Measurements from ENCODE around the gene SLX4IP. TPM values are rescaled to one million over a fixed set of nuclear protein-coding genes. Genes with fewer than 3 reads are reported as not detected.

The SLX4IP gene
- total and polyA plus RNA-seq, 2 of the 13 experiments (the other 11 are each of a cell fraction or from before 2014, with no cell fraction given): 3.6 to 7.3 TPM

DNA sequence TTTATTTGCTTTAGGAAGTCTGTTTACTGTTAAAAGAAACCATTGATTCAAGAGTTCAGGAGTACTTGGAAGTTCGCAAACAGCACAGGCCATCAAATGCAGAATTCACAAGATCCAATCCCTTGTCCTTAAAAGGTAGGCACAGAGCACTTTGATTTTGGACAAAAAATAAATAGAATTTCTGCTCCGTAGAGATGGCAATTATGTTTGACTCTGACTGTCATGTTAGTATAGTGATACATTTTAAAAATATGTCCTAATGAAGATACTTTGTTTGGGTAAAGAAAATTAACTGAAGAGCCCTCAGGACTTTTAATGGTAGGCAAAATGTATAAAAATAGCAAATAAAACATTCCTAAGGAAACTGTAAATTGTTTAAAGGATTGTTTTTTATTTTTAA, 125.6 kb downstream of the SLX4IP start:
- H3K27me3 ChIP-seq (ENCODE audit: control insufficient read depth in 1 of 2, insufficient read depth in 2 of 2, low read length in 2 of 2): no peaks in the 10 kb centered on the region
- no peak overlapping the region for H2AFZ ChIP-seq (ENCODE audit: low read length)
- WGBS (ENCODE audit: low lambda C conversion rate): 69% methylated on average over 2 of the region's 2 CpGs
- in situ Hi-C loops (cut with HindIII; ENCODE audit: extremely low pct_ligation_motif_present, low pct_unique_long_range_greater_than_20kb): no loop called here
- DNase-seq (ENCODE audit: low spot score) (no peak), ATAC-seq (no peak), FAIRE-seq (no peak)
- H3K79me2 ChIP-seq (ENCODE audit: insufficient read depth, low read length): no peaks in the 10 kb centered on the region
- CTCF ChIA-PET (ENCODE audit: low intra/inter-chr PET ratio, low total read pairs): no interaction called here
- BruUV-seq (replicated peaks): no TSS peak
- POLR2A ChIA-PET: no interaction called here
- intact Hi-C loops (cut with micrococcal nuclease; ENCODE audit: unreplicated experiment): no loop called here
- peaks cover 74% of the 10 kb centered on the region for H3K4me1 ChIP-seq (ENCODE audit: insufficient read depth, low read length)
- peaks cover 4 to 5% of the 10 kb centered on the region in 2 experiments; a peak in 3 of 5 replicates for H3K36me3 ChIP-seq (replicated peaks in 1 of 2; ENCODE audit: control insufficient read depth in 1 of 2, insufficient read depth in 2 of 2, low read length in 2 of 2)
- H3K9me3 ChIP-seq (ENCODE audit: low read length): peaks cover 6% of the 10 kb centered on the region; the same call in 1 of the 2 replicates
- H3K4me2 ChIP-seq (ENCODE audit: low read depth, low read length): no peak overlapping the region
- no peak overlapping the region for H3K9ac ChIP-seq (ENCODE audit: insufficient read depth, low read depth, low read length)
- TF ChIP-seq SNAPC2 (CRISPR knock-in tag; IDR thresholded peaks at IDR 0.05) (no peak), CHCHD3 (CRISPR knock-in tag; IDR thresholded peaks at IDR 0.05) (no peak), ZBTB1 (CRISPR knock-in tag; IDR thresholded peaks at IDR 0.05; ENCODE audit: borderline replicate concordance) (no peak)
- TF ChIP-seq, protein P1, sequence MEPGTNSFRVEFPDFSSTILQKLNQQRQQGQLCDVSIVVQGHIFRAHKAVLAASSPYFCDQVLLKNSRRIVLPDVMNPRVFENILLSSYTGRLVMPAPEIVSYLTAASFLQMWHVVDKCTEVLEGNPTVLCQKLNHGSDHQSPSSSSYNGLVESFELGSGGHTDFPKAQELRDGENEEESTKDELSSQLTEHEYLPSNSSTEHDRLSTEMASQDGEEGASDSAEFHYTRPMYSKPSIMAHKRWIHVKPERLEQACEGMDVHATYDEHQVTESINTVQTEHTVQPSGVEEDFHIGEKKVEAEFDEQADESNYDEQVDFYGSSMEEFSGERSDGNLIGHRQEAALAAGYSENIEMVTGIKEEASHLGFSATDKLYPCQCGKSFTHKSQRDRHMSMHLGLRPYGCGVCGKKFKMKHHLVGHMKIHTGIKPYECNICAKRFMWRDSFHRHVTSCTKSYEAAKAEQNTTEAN (CRISPR knock-in tag; conservative IDR thresholded peaks at IDR 0.05): 0 out of 2 replicates have a peak, but pooled peaks have one; percentile 17
- H3K4me3 ChIP-seq (replicated peaks in 1 of 3; ENCODE audit: insufficient read depth in 1 of 3, low read depth in 2 of 3, low read length in 3 of 3): no peak overlapping the region
- H3K27ac ChIP-seq (ENCODE audit: extremely low read length, insufficient read depth, low read length): no peak overlapping the region
- H4K20me1 ChIP-seq (ENCODE audit: insufficient read depth, low read length): no peaks in the 10 kb centered on the region

DNA sequence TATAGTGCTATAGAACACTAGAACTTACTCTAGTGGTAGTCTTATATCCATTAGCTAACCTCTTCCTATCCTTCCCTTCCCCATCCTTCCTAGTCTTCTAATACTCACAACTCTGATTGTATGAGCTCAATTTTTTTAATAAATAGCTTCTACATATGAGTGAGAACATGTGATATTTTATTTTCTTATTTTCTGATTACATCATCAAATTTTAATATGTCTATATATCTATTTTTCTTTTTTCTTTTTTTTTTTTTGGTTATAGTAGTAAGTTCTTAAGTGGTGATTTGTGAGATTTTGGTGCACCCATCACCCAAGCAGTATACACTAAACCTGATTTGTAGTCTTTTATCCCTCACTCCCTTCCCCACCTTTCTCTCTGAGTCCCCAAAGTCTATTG, 126.2 kb downstream of the SLX4IP start:
- in situ Hi-C loops (cut with HindIII; ENCODE audit: extremely low pct_ligation_motif_present, low pct_unique_long_range_greater_than_20kb): no loop called here
- H3K4me1 ChIP-seq (ENCODE audit: insufficient read depth, low read length): peaks cover 74% of the 10 kb centered on the region
- BruUV-seq (replicated peaks): no TSS peak
- CTCF ChIA-PET (ENCODE audit: low intra/inter-chr PET ratio, low total read pairs): no interaction called here
- no peaks in the 10 kb centered on the region for H4K20me1 ChIP-seq (ENCODE audit: insufficient read depth, low read length)
- H3K9me3 ChIP-seq (ENCODE audit: low read length): peaks cover 6% of the 10 kb centered on the region; the same call in 1 of the 2 replicates
- no peaks in the 10 kb centered on the region for H3K27me3 ChIP-seq (ENCODE audit: control insufficient read depth in 1 of 2, insufficient read depth in 2 of 2, low read length in 2 of 2)
- peaks cover 4 to 5% of the 10 kb centered on the region in 2 experiments; a peak in 3 of 5 replicates for H3K36me3 ChIP-seq (replicated peaks in 1 of 2; ENCODE audit: control insufficient read depth in 1 of 2, insufficient read depth in 2 of 2, low read length in 2 of 2)
- no peaks in the 10 kb centered on the region for H3K79me2 ChIP-seq (ENCODE audit: insufficient read depth, low read length)
- no peak overlapping the region for H3K4me3 ChIP-seq (replicated peaks in 1 of 3; ENCODE audit: insufficient read depth in 1 of 3, low read depth in 2 of 3, low read length in 3 of 3)
- intact Hi-C loops (cut with micrococcal nuclease; ENCODE audit: unreplicated experiment): no loop called here
- DNase-seq (ENCODE audit: low spot score) (no peak), FAIRE-seq (no peak), ATAC-seq (no peak)
- POLR2A ChIA-PET: no interaction called here
- no peak overlapping the region for H2AFZ ChIP-seq (ENCODE audit: low read length)
- H3K9ac ChIP-seq (ENCODE audit: insufficient read depth, low read depth, low read length): no peak overlapping the region
- no peak overlapping the region for H3K27ac ChIP-seq (ENCODE audit: extremely low read length, insufficient read depth, low read length)
- no peak overlapping the region for H3K4me2 ChIP-seq (ENCODE audit: low read depth, low read length)
- TF ChIP-seq, protein P2, sequence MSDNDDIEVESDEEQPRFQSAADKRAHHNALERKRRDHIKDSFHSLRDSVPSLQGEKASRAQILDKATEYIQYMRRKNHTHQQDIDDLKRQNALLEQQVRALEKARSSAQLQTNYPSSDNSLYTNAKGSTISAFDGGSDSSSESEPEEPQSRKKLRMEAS (IDR thresholded peaks at IDR 0.05): no peak
- TF ChIP-seq ZNF776 (CRISPR knock-in tag; IDR thresholded peaks at IDR 0.05): no peak
- TF ChIP-seq ZNF10 (CRISPR knock-in tag; IDR thresholded peaks at IDR 0.05; ENCODE audit: borderline replicate concordance, low read depth): no peak
- no peak for TF ChIP-seq EED (CRISPR knock-in tag; IDR thresholded peaks at IDR 0.05)
- TF ChIP-seq HNRNPUL1 (IDR thresholded peaks at IDR 0.05; ENCODE audit: low read depth, low read length): no peak
- peak; percentile 62 to 90 for TF ChIP-seq MAFK (conservative IDR thresholded peaks at IDR 0.05 in 1 of 2, IDR thresholded peaks at IDR 0.05 in 1 of 2; ENCODE audit: low read length in 2 of 2)
- TF ChIP-seq NFE2L2 (IDR thresholded peaks at IDR 0.05; ENCODE audit: low read length): no peak
- no peak for TF ChIP-seq GATAD2A (CRISPR knock-in tag; IDR thresholded peaks at IDR 0.05)
- TF ChIP-seq, protein P3, sequence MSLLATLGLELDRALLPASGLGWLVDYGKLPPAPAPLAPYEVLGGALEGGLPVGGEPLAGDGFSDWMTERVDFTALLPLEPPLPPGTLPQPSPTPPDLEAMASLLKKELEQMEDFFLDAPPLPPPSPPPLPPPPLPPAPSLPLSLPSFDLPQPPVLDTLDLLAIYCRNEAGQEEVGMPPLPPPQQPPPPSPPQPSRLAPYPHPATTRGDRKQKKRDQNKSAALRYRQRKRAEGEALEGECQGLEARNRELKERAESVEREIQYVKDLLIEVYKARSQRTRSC (CRISPR knock-in tag; IDR thresholded peaks at IDR 0.05; ENCODE audit: low read depth): no peak
- TF ChIP-seq ZSCAN9 (CRISPR knock-in tag; IDR thresholded peaks at IDR 0.05; ENCODE audit: borderline replicate concordance): no peak
- TF ChIP-seq ISX (CRISPR knock-in tag; conservative IDR thresholded peaks at IDR 0.05): no peak
- peak; percentile 82 for TF ChIP-seq MAFF (IDR thresholded peaks at IDR 0.05; ENCODE audit: low read depth, low read length)
- TF ChIP-seq HOXA7 (CRISPR knock-in tag; IDR thresholded peaks at IDR 0.05): no peak
